Mucosa of rectum (tissue), 2 donors: ENCODE data around the gene SELENOO.

Experiments
- H3K27ac ChIP-seq, 2 donors: one replicate each; pipeline ENCODE4 v1.7.0; 2013; ENCODE audit warnings: inconsistent platforms in 2 of 2, low read depth in 2 of 2, low read length in 2 of 2
- H3K27me3 ChIP-seq, 2 donors: one replicate each; pipeline ENCODE4 v1.7.0; 2013; ENCODE audit warnings: low read length in 2 of 2; ENCODE audit not compliant: control insufficient read depth in 2 of 2, insufficient read depth in 2 of 2
- H3K36me3 ChIP-seq, 2 donors: one replicate each; pipeline ENCODE4 v1.7.0; 2013; ENCODE audit warnings: low read length in 2 of 2; ENCODE audit not compliant: control insufficient read depth in 2 of 2, insufficient read depth in 2 of 2
- H3K4me1 ChIP-seq, 2 donors: one replicate each; pipeline ENCODE4 v1.7.0; 2013; ENCODE audit warnings: low read length in 2 of 2, mild to moderate bottlenecking in 1 of 2; ENCODE audit not compliant: control insufficient read depth in 2 of 2, insufficient read depth in 2 of 2
- H3K4me3 ChIP-seq, 2 donors: one replicate each; pipeline ENCODE4 v1.7.0; 2013; ENCODE audit warnings: low read length in 2 of 2
- H3K9ac ChIP-seq, 2 donors: one replicate each; pipeline ENCODE4 v1.7.0; 2013; ENCODE audit warnings: low read length in 2 of 2, low read depth in 1 of 2, mild to moderate bottlenecking in 1 of 2
- H3K9me3 ChIP-seq, 2 donors: one replicate each; pipeline ENCODE4 v1.7.0; 2013; ENCODE audit warnings: low read length in 2 of 2; ENCODE audit not compliant: control insufficient read depth in 2 of 2
- donor health status: healthy.
- donor health status: Normal muscosa, but diverticular disease.

SELENOO gene

DNA sequence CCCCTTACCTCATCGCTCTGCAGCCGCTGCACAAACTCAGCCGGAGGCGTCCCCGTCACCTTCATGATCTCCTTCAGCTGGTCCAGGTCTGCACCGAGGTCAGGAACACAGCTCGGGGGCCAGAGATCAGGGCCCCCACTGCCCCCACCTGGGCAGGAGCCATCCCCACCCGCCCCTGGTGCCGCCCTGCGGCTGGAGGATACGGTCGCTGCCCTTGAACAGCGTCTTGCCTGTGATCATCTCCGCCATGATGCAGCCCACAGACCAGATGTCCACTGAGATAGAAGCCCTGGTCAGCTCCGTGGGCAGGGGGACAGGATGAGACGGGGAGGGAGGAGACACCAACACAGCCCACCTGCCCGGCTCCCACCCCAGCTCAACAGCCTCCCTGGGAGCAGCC is 54.8 kb downstream of the SELENOO start:
- Histone ChIP-seq H3K4me3 (no peak overlapping the region), H3K27me3 (peaks cover 8 to 10% of the 10 kb centered on the region in 2 donors), H3K4me1 (peaks cover 9 to 10% of the 10 kb centered on the region in 2 donors), H3K36me3 (no peaks in the 10 kb centered on the region), H3K9ac (no peak overlapping the region), H3K9me3 (no peaks in the 10 kb centered on the region), H3K27ac (no peak overlapping the region)

GRCh38 chr22:50256258-50256862 is 55.5 kb downstream of the SELENOO start:
- no peaks in the 10 kb centered on the region for H3K9me3 ChIP-seq
- no peaks in the 10 kb centered on the region for H3K36me3 ChIP-seq
- peaks cover 10% of the 10 kb centered on the region in 2 donors for H3K27me3 ChIP-seq
- H3K9ac ChIP-seq: no peak overlapping the region
- H3K27ac ChIP-seq: no peak overlapping the region
- peaks cover 6 to 7% of the 10 kb centered on the region in 2 donors for H3K4me1 ChIP-seq
- H3K4me3 ChIP-seq: no peak overlapping the region

DNA sequence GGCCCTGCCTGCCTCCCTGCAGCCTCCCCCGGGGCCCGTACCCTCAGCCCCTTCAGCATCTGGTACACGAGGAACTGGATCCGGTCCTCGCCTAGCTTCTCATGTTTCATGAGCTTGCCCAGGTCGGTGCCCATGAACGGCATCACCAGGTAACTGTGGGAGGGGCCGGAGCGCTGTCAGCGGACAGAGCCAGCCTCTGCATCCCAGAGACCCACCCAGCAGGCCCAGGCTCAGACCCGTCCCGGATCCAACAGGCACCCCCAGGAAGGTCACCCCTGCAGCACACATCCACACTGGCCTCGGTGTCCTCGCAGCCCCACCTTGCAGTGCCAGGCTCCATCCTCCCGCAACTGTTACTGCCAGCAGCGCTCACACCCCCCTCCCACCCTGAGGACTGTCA is 56.2 kb downstream of the SELENOO start:
- H3K27ac ChIP-seq: no peak overlapping the region
- H3K27me3 ChIP-seq: peaks cover 10 to 12% of the 10 kb centered on the region in 2 donors
- H3K9me3 ChIP-seq: no peaks in the 10 kb centered on the region
- no peak overlapping the region for H3K4me3 ChIP-seq
- peaks cover 0 to under 1% of the 10 kb centered on the region in 2 donors for H3K4me1 ChIP-seq
- H3K36me3 ChIP-seq: no peaks in the 10 kb centered on the region
- H3K9ac ChIP-seq: no peak overlapping the region

DNA sequence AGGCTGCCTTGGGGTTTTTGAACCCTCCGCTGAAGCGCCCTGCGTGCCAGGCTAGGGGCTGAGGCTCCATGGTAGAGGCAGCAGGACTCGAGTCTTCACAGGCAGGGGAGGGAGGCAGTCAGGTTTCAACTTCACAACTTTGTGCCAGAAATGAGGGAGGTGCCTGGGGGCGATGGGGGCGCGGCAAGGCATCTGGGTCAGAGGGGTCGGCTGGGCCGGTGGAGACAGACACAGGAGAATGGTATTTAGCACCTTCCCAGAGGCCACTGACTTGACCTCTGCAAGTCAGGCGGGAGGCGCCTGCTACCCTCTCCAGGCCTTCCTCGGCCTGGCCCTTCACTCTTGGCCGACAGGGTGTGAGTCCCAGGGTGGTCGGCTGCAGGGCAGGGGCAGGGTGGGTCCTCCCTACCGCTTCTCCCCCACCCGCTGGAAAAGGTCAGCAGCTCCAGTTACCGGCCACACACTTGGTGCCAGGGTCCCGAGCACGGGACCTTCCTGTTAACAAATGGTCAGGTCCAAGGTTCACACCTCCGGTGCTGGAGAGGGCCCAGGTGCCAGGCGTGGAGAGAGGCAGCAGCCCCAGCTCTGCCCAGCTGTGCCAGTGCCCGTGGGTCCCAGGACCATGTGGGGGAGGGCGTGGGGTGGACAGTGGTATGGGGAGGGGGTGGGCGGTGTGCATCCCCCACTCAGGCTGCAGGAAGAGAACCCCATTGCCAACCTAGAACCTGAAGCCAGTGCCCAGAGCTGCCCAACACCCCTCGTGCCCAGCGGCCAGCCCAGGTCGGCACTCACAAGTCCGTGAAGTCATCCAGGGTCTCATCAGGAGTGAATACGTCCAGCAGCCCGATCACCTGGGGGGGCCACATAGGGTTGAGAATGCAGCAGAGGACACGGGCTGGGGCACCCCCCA is 56.9 kb downstream of the SELENOO start:
- Histone ChIP-seq H3K27ac (no peak overlapping the region), H3K9me3 (no peaks in the 10 kb centered on the region), H3K4me1 (no peaks in the 10 kb centered on the region), H3K27me3 (peaks cover 11 to 16% of the 10 kb centered on the region in 2 donors), H3K4me3 (no peak overlapping the region), H3K9ac (no peak overlapping the region), H3K36me3 (no peaks in the 10 kb centered on the region)

DNA sequence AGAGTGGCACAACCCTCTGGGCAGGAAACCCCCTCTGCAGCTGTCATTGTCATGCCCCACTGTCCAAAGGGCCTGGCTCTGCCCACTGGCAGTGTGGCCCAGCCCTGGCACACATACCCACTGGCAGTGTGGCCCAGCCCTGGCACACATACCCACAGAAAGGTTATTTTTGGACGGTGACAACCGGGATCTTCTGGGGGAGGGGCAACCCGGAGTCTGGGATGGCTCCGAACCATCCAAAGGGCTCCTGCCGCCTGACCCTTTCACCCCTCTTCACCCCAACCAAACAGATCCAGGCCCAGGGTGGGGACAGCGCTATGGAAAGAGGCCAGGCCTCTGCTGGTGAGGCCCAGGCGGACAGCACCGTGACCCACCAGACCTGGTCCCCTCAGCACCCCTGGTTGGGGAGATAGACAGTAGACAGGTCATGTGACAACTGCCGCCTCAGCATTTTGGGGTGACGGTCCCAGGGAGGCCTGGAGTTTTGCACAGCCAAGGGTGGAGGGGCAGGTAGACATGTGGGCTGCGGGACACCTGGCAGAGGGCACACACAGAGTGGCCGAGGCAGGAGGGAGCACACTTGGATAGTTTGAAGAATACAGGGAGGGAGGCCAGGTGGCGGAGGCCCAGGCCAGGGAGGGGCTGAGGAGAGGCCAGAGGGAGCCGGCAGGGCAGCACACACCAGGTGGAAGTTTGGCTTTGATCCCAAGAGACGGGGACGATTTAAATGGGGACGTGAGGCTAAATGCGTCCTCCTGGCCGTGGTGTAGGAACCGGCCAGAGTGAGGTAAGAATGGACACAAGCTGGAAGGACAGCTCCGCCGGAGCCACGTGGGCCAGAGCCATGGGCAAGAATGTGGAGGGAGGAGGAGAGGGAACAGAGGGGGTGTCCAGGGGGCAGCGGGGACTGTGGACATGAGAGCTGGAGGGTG is 57.8 kb downstream of the SELENOO start:
- Histone ChIP-seq H3K4me3 (no peak overlapping the region), H3K27ac (no peak overlapping the region), H3K36me3 (no peaks in the 10 kb centered on the region)

DNA sequence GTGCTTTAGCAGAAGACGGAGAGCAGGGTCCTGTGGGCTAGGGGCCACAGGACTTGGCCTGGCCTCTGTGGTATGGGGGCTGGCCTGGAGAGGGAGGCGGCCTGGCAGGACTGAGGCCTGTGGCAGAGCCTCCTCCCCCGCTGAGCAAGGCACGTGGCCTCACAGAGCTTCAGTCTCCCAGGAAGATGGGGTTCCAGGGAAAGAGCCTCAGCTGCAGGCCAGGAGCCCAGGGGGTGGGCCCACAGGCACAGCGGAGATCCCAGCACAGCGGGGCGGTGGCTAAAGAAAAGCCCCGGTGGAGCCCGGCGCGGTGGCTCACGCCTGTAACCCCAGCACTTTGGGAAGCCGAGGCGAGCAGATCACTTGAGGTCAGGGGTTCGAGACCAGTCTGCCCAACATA is 58.5 kb downstream of the SELENOO start:
- Histone ChIP-seq H3K9me3 (no peaks in the 10 kb centered on the region), H3K27ac (no peak overlapping the region), H3K9ac (no peak overlapping the region), H3K27me3 (peaks cover 14 to 20% of the 10 kb centered on the region in 2 donors), H3K4me3 (no peak overlapping the region), H3K4me1 (no peaks in the 10 kb centered on the region), H3K36me3 (no peaks in the 10 kb centered on the region)

More for the DNA sequence above, 57.8 kb downstream of the SELENOO start:
- Histone ChIP-seq H3K9me3 (no peaks in the 10 kb centered on the region), H3K9ac (no peak overlapping the region), H3K27me3 (peaks cover 14 to 20% of the 10 kb centered on the region in 2 donors), H3K4me1 (no peaks in the 10 kb centered on the region)

DNA sequence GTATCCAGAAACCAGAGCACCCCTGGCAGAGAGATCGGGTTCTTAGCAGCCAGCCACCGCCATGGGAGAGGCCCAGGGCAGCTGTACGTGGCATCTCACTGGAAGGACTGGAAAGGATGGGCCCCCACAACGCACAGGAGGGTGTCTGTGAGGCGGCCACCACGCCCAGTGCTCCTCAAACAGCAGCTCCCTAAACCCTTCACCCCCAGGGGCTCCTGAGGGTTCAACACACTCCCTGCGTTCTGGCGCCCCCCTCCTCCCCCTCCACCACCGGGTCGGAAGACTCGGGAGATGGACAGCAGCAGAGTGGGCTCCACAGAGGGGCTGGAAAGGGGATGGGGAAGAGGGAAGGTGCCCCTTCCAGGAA is 59.6 kb downstream of the SELENOO start:
- no peak overlapping the region for H3K9ac ChIP-seq
- H3K4me1 ChIP-seq: no peaks in the 10 kb centered on the region
- H3K4me3 ChIP-seq: peak overlapping the region in 1 of 2 donors; percentile 52
- H3K9me3 ChIP-seq: no peaks in the 10 kb centered on the region
- H3K27ac ChIP-seq: no peak overlapping the region
- no peaks in the 10 kb centered on the region for H3K36me3 ChIP-seq
- peaks cover 14 to 20% of the 10 kb centered on the region in 2 donors for H3K27me3 ChIP-seq

- H3K4me1 ChIP-seq: no peaks in the 10 kb centered on the region
- peak overlapping the region; percentile 39 to 52 for H3K4me3 ChIP-seq
- no peak overlapping the region for H3K9ac ChIP-seq
- no peaks in the 10 kb centered on the region for H3K36me3 ChIP-seq
- no peaks in the 10 kb centered on the region for H3K9me3 ChIP-seq
- peaks cover 14 to 20% of the 10 kb centered on the region in 2 donors for H3K27me3 ChIP-seq
- no peak overlapping the region for H3K27ac ChIP-seq
These were observed 60.2 kb downstream of the SELENOO start for GRCh38 chr22:50260801-50261614.

GRCh38 chr22:50261615-50262459 is 61.0 kb downstream of the SELENOO start, which contains the start of gene MAPK12:
Gene MAPK12 (minus strand): TSS chr22:50261683. CDS start chr22:50261509, 174 bp downstream.
- Histone ChIP-seq H3K9ac (no peak within 1 kb of the TSS), H3K27ac (no peak within 1 kb of the TSS), H3K9me3 (no peaks in the 10 kb centered on the region), H3K27me3 (peaks cover 14 to 23% of the 10 kb centered on the region in 2 donors), H3K36me3 (no peaks in the 10 kb centered on the region), H3K4me3 (peak within 1 kb of the TSS; percentile 39 to 52), H3K4me1 (no peaks in the 10 kb centered on the region)
